GM23248 (cell line): Measurements from ENCODE around the gene SOX13. TPM values are rescaled to one million over a fixed set of nuclear protein-coding genes. Genes with fewer than 3 reads are reported as not detected.

Source experiments
- DNase-seq: peaks from one replicate; pipeline ENCODE4 v3.0.0-alpha.2; 2015
- H2AFZ ChIP-seq: fragments of 200-600 bp; sonication (generic); 2 replicates; pipeline ENCODE4 v1.6.1; 2016; ENCODE audit warnings: antibody characterized with exemption
- H3F3A ChIP-seq: fragments of 200-600 bp; sonication (generic); 2 replicates; pipeline ENCODE4 v1.6.1; 2016; ENCODE audit warnings: mild to moderate bottlenecking, antibody characterized with exemption, mixed run types; ENCODE audit not compliant: insufficient read depth
- H3K27ac ChIP-seq: fragments of 200-600 bp; sonication (generic); 2 replicates; pipeline ENCODE4 v1.5.1; 2016; ENCODE audit warnings: mild to moderate bottlenecking
- H3K27me3 ChIP-seq: fragments of 200-600 bp; sonication (generic); replicated peaks from 2 replicates; pipeline ENCODE4 v1.6.1; 2016; ENCODE audit warnings: mild to moderate bottlenecking; ENCODE audit not compliant: insufficient read depth
- H3K36me3 ChIP-seq: fragments of 200-600 bp; sonication (generic); 2 replicates; pipeline ENCODE4 v1.6.1; 2016; ENCODE audit warnings: low read depth, mild to moderate bottlenecking
- H3K4me1 ChIP-seq: fragments of 200-600 bp; sonication (generic); 2 replicates; pipeline ENCODE4 v1.6.1; 2016; ENCODE audit warnings: mild to moderate bottlenecking; ENCODE audit not compliant: insufficient read depth
- H3K4me2 ChIP-seq: fragments of 200-600 bp; sonication (generic); one replicate; pipeline ENCODE4 v1.6.1; 2016; ENCODE audit warnings: mild to moderate bottlenecking; ENCODE audit not compliant: unreplicated experiment
- H3K4me3 ChIP-seq: fragments of 200-600 bp; sonication (generic); 2 replicates; pipeline ENCODE4 v1.5.1; 2016; ENCODE audit warnings: mild to moderate bottlenecking
- H3K79me2 ChIP-seq: fragments of 200-600 bp; sonication (generic); 2 replicates; pipeline ENCODE4 v1.6.1; 2016; ENCODE audit warnings: mild to moderate bottlenecking; ENCODE audit not compliant: insufficient read depth
- H3K9ac ChIP-seq: fragments of 200-600 bp; sonication (generic); 2 replicates; pipeline ENCODE4 v1.6.1; 2016; ENCODE audit warnings: mild to moderate bottlenecking
- H3K9me2 ChIP-seq: fragments of 200-600 bp; sonication (generic); 2 replicates; pipeline ENCODE4 v1.6.1; 2016; ENCODE audit warnings: mixed run types, mild to moderate bottlenecking, moderate library complexity; ENCODE audit not compliant: insufficient read depth
- H3K9me3 ChIP-seq: fragments of 200-600 bp; sonication (generic); one replicate; pipeline ENCODE4 v1.6.1; 2017; ENCODE audit warnings: low read depth
- H4K20me1 ChIP-seq: fragments of 200-600 bp; sonication (generic); 2 replicates; pipeline ENCODE4 v1.6.0; 2016; ENCODE audit not compliant: insufficient read depth
- EZH2 ChIP-seq: fragments of 200-600 bp; sonication (generic); IDR thresholded peaks from 2 replicates; pipeline ENCODE4 v1.6.1; 2018; ENCODE audit warnings: antibody characterized with exemption, mild to moderate bottlenecking; ENCODE audit not compliant: insufficient read depth, poor library complexity, severe bottlenecking
- EZH2phosphoT487 ChIP-seq: fragments of 200-600 bp; sonication (generic); IDR thresholded peaks from 2 replicates; pipeline ENCODE4 v1.6.1; 2018; ENCODE audit warnings: antibody characterized with exemption, moderate library complexity, mild to moderate bottlenecking, low read depth; ENCODE audit not compliant: insufficient read depth
- WGBS, 2 experiments: methylation state at CpG; one replicate each; pipeline ENCODE4 v1.1.6; 2015 to 2017; ENCODE audit warnings: low lambda C conversion rate in 2 of 2, low coverage in 1 of 2; ENCODE audit errors: missing lambda C conversion rate in 2 of 2; 5-methylcytosine and 5-hydroxymethylcytosine counted together
- in situ Hi-C: fragments of 300-500 bp; cut with MboI; formaldehyde crosslinking; loops from 2 replicates; pipeline ENCODE4 v1.15.0; 2020
- polyA plus RNA-seq: library from polyadenylated mRNA; unstranded; fragments of >200 nt; fragmentation: Nextera tagmentation; extraction: Ambion mirVana; gene quantifications from 2 replicates; pipeline ENCODE4 v1.2.1, GENCODE V29; 2016
- total RNA-seq: library from RNA; depleted of rRNA; stranded (reverse); fragments of >200 nt; shearing (Covaris generic); gene quantifications from 2 replicates; pipeline ENCODE4 v1.2.3, GENCODE V29; 2014

Gene SOX13
- total and polyA plus RNA-seq, 2 experiments from 2014 or later = 3.0 to 5.5 TPM

GRCh38 chr1:204154568-204155255 lies 81.8 kb downstream of the SOX13 start:
- Histone ChIP-seq H3K4me2 (no peak overlapping the region), H3K4me1 (no peaks in the 10 kb centered on the region), H3F3A (no peaks in the 10 kb centered on the region; the same call in 1 of the 2 replicates), H3K36me3 (no peaks in the 10 kb centered on the region), H2AFZ (no peak overlapping the region), H3K9me3 (no peaks in the 10 kb centered on the region), H3K9me2 (no peaks in the 10 kb centered on the region), H3K9ac (no peak overlapping the region), H4K20me1 (no peaks in the 10 kb centered on the region), H3K4me3 (no peak overlapping the region), H3K79me2 (no peaks in the 10 kb centered on the region), H3K27me3 (no peaks in the 10 kb centered on the region), H3K27ac (no peak overlapping the region)
- no peak for DNase-seq
- TF ChIP-seq EZH2phosphoT487 (no peak), EZH2 (no peak)
- in situ Hi-C loops = loop anchor here (5.0 kb wide), 1 partner anchor 53 kb away; no protein-coding TSS in a partner anchor
- WGBS, 2 experiments = 90 to 91% methylated on average over 15 of the region's 15 CpGs

DNA sequence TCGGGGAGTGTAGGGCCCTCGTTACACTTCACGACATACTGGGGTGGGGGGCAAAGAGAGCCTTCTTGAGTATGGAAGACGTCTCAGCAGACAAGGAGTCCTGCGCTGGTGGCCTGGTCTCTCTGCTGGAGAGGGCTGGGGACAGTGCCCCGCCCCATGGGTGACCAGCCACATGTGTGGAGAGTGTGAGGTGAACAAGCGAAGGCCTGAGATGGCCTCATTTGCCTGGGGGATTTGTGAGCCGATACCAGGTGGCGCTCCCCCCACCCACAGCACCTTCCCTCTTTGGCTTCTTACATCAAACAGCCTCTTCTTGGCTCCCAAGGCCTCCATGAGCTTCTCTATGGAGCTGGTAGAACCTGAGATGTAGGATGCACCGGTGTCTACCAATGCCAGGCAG lies 83.0 kb downstream of the SOX13 start:
- H4K20me1 ChIP-seq = no peaks in the 10 kb centered on the region
- H3F3A ChIP-seq = no peaks in the 10 kb centered on the region
- H3K9ac ChIP-seq = no peak overlapping the region
- H3K36me3 ChIP-seq = no peaks in the 10 kb centered on the region
- no peaks in the 10 kb centered on the region for H3K27me3 ChIP-seq
- H3K4me2 ChIP-seq = no peak overlapping the region
- H3K79me2 ChIP-seq = no peaks in the 10 kb centered on the region
- H3K9me3 ChIP-seq = no peaks in the 10 kb centered on the region
- no peak overlapping the region for H3K4me3 ChIP-seq
- in situ Hi-C loops = loop anchor here (5.0 kb wide), 1 partner anchor 51 kb away; no protein-coding TSS in a partner anchor
- 77 to 85% methylated on average over 10 of the region's 10 CpGs for WGBS, 2 experiments
- H3K4me1 ChIP-seq = no peaks in the 10 kb centered on the region
- no peaks in the 10 kb centered on the region for H3K9me2 ChIP-seq
- no peak for TF ChIP-seq EZH2
- no peak for TF ChIP-seq EZH2phosphoT487
- no peak overlapping the region for H2AFZ ChIP-seq
- DNase-seq = no peak
- H3K27ac ChIP-seq = no peak overlapping the region

DNA sequence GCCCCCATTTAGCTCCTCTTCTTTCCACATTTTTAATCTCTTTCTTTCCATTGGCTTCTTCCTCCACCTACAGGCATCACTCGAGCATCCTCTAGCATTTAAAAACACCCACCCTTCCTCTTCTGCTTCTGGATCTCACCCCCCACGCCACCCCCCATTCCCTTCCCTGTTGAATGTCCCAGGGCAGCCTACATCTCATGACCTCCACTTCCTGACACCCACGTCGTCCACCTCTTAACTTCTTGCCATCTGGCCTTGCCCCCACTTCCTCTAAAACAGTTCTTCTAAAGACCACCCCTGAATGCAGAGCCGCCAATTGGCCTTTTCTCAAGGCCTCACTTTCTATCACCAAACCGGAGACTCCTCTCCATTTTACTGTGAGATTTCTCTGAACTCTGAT lies 85.0 kb downstream of the SOX13 start:
- Histone ChIP-seq H2AFZ (no peak overlapping the region), H3K4me3 (no peak overlapping the region), H3K9ac (no peak overlapping the region), H3K9me2 (no peaks in the 10 kb centered on the region), H3K4me1 (no peaks in the 10 kb centered on the region), H3K27me3 (no peaks in the 10 kb centered on the region), H3K79me2 (no peaks in the 10 kb centered on the region), H3K9me3 (no peaks in the 10 kb centered on the region), H3K4me2 (no peak overlapping the region), H4K20me1 (no peaks in the 10 kb centered on the region), H3F3A (no peaks in the 10 kb centered on the region), H3K27ac (no peak overlapping the region), H3K36me3 (no peaks in the 10 kb centered on the region)
- TF ChIP-seq EZH2phosphoT487 (no peak), EZH2 (no peak)
- DNase-seq = no peak
- in situ Hi-C loops = loop anchor here (5.0 kb wide), 1 partner anchor 49 kb away; no protein-coding TSS in a partner anchor
- WGBS, 2 experiments = 54 to 55% methylated on average over 4 to 6 of the region's 6 CpGs

DNA sequence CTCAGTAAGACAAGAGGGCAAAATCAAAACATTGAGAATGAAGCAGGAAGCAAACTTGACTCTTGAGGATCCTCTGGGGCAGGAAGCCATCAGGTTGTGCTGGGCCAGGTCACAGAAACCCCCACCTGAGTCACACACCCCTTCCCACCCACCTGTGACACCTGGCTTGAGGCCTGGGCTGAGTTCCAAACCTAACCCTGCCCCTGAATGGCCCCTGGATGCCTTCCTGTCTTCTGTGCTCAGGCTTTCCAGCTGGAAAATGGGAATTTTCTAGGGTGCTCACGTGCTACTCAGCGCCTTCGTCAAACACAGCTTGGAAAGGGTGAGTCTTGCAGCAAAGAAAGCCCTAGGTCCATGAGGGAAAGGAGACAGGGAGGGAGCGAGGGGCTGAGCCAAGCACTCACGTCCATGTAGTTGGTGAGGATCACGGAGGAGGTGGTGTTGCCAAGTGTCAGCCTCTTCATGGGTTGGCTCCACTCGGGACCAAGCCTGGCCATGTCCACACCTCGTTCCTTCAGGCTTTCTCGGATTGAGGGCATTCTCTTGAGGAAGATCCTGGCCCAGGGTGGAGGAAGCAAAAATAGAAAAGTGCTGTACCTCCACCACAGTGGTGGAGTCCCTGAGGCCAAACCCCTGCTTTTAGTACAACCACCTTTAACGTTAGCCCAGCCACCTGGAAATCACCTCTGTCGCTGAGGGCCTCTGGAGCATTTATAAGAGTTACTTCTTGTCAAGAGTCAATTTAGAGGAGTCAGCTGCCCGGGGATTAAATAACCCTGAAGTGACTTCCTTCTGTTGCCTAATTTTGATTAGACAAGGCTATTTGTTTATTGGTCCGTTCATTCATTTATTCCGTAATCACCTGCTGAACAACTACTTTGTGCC lies 88.9 kb downstream of the SOX13 start:
- Histone ChIP-seq H3K4me3 (no peak overlapping the region), H4K20me1 (no peaks in the 10 kb centered on the region), H3F3A (no peaks in the 10 kb centered on the region), H3K9ac (no peak overlapping the region), H3K4me2 (no peak overlapping the region), H3K9me2 (no peaks in the 10 kb centered on the region), H3K36me3 (no peaks in the 10 kb centered on the region), H2AFZ (no peak overlapping the region), H3K9me3 (no peaks in the 10 kb centered on the region), H3K27me3 (no peaks in the 10 kb centered on the region), H3K27ac (no peak overlapping the region), H3K4me1 (no peaks in the 10 kb centered on the region), H3K79me2 (no peaks in the 10 kb centered on the region)
- WGBS, 2 experiments = 36 to 38% methylated on average over 14 of the region's 14 CpGs
- DNase-seq = no peak
- TF ChIP-seq EZH2phosphoT487 (no peak), EZH2 (no peak)
- in situ Hi-C loops = no loop called here
